Activated CD4-positive, alpha-beta T cell treated with anti-CD3 and anti-CD28 coated beads, Interleukin-2, amount 50 U/mL, for 48 hours (primary cell): Measurements from ENCODE around the gene SLC2A14.
"Not testable (repeated sequence)": the region's sequence is repeated elsewhere in the genome, so short reads cannot be mapped to it uniquely, and the experiment has no call there.

ENCODE experiments used
- DNase-seq, 2 experiments: peaks; one replicate each; pipeline ENCODE4 v3.0.0-alpha.2; 2020

SLC2A14 gene

DNA sequence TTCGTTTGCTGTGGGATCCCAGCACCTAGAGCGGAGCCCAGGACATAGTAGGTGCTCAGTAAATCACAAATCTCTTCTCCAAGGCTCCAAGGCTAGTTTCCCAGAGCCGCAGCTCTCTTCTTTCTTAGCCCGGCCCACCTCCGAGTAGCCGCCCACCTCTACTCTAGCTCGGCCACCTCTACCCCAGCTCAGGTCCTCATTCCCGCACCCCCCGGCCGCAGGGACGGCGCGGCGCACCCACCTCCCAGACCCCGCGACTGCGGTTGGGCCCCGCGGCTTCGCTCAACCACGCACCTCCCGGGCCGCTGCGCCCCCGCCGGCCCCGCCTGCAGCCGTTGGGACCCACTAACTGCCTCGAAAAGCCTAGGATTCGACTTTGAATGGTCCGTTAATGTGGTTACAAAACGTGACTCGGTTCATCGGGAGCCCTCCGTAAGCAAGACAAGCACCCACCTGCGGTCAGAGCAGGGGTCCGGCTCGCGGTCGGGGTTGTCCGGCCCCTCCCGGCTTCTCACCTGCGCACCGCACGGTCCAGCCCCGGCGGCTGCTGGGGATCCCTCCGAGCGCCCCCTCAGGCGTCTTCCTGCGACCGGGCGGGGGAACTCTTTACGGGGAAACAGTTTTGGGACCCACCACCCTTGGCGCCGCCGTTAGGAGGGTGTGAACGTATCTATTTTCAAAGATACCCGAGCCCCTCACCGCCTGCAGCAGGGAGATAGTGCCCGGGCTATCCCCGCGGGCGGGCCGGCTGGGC lies at the start of gene SLC2A14:
SLC2A14 (minus strand) TSS at position 350 of the 754 bp plus-strand sequence. CDS start 3,035 bp downstream, outside the sequence.
- no peak for DNase-seq

DNA sequence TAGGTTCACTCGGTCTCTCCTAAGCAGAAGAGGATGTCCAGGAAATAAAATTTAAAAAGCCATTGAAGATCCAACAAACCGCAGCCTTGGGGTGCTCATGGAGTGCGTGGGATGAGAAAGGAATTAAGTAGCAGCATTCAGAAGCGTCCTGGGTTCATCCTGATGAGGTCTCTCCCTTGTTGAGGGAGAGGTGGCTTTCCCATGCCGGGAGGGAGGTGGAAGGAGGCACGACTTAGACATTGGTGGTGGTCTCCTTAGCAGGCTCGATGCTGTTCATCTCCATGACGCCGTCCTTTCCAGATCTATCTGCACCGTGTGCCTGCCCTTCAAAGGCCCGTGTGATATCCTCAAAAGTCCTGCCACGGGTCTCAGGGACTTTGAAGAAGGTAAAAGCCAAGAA lies 48.5 kb upstream of the SLC2A14 start:
- not testable (repeated sequence) for DNase-seq

DNA sequence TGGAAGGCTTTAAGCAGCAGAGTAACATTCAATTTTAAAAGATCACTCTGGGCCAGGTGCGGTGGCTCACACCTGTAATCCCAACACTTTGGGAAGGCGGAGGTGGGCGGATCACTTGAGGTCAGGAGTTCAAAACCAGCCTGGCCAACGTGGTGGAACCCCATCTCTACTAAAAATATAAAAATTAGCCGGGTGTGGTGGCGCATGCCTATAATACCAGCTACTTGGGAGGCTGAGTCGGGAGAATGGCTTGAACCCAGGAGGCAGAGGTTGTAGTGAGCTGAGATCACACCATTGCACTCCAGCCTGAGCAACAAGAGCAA lies 45.5 kb upstream of the SLC2A14 start:
- DNase-seq = not testable (repeated sequence)

DNA sequence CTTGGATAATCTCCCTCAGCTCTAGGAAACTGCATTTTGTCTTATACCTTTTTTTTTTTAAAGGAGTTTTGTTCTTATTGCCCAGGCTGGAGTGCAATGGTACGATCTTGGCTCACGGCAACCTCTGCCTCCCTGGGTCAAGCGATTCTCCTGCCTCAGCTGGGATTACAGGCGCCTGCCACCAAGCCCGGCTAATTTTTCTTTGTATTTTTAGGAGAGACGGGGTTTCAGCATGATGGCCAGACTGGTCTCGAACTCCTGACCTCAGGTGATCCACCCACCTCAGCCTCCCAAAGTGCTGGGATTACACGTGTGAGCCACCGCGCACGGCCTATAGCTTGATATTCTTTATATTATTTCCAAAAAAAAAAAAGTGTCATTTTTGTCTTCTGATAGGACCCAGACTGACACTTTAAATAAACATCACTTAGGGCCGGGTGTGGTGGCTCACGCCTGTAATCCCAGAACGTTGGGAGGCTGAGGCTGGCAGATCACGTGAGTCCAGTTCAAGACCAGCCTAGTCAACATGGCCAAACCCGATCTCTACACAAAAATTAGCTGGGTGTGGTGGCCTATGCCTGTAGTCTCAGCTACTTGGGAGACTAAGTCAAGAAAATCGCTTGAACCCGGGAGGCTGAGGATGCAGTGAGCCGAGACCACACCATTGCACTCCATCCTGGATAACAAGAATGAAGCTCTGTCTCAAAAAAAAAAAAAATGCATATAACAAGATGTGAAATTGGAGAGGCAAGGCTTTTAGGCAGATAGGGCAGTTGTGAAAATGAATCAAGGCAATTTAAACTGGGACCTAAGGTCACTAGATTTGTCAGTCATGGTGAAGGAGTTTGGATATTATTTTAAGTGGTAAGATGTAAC lies 44.9 kb upstream of the SLC2A14 start:
- DNase-seq = no peak

DNA sequence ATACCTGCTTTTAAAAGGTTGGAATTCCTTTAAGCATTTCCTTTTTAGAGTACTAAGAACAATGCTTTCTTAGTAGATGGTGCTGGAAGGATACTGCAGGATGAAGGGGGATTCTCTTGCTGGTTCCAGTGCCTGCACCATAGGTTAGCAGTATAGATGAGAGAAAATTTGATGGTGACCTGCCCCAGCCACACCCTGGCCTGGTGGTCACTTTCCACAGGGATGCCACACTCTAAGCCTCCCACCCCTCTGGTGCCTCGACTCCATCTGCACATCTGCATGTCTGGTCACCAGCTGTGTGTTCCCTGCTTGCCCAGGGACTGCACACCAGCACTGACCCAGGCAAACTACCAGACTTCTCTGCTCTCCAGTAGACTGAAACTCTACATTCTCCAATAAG lies 44.2 kb upstream of the SLC2A14 start:
- no peak for DNase-seq

DNA sequence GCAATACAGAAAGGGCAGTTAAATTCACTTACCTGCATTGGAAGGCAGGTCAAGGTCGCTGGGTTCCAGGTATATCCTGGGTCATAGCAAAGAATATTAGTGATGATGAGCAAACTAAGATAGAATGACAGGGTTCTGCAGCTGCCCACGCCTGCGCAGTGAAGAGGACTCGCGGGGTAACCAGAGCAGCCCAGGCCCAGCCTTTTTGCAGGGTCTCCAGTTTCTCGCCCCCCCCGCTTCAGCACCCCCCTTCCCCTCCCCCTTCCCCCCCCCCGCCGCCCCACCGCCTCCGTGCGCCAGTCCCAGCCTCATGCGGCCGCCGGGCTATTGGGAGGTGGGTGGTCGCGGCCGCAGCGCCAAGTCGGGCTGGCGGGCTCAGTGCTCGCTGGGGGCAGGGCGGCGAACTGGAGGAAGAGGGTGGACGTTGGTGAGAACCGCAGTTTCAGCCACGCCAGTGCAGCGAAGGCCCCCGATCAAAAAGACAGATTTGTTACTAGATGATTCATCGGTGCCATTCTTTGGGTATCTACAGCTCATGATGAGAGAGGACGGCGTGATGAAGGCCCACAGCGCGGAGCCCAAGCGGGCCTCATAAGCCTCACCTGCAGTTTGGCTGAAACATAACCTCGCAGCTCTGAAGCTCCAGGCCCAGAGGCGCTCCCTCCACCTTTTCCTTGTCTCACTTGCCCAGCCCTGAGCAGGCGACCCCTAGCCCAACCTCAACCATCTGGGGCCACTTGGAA lies 43.1 kb upstream of the SLC2A14 start:
- DNase-seq = peak in 1 of 2 experiments; percentile 31

DNA sequence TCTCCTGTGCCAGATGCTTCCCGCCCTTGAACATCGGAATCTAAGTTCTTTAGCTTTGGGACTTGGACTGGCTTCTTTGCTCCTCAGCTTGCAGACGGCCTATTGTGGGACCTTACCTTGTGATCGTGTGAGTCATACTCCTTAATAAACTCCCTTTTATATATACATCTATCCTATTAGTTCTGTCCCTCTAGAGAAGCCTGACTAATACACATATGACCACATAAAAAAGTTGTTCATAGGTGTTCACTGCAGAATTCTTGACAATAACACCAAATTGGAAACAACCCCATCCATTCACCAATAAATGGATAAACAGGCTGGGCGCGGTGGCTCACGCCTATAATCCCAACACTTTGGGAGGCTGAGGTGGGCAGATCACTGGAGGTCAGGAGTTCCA lies 37.4 kb upstream of the SLC2A14 start:
- not testable (repeated sequence) for DNase-seq

DNA sequence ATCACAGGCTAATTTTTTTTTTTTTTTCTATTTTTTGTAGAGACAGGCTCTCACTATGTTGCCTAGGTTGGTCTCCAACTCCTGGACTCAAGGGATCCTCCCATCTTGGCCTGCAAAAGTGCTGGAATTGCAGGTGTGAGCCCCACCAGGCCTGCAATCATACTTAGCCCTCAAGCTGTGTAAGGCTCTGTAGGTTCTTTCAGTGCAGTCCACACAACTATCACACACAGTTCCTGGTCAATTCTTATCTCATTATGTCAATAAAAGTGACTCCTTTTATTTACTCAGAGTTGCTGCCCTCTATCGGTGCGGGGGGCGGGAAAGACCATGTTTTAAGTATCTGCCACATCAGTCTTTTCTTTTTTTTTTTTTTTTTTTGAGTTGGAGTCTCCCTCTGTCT lies 34.3 kb upstream of the SLC2A14 start:
- no peak for DNase-seq

DNA sequence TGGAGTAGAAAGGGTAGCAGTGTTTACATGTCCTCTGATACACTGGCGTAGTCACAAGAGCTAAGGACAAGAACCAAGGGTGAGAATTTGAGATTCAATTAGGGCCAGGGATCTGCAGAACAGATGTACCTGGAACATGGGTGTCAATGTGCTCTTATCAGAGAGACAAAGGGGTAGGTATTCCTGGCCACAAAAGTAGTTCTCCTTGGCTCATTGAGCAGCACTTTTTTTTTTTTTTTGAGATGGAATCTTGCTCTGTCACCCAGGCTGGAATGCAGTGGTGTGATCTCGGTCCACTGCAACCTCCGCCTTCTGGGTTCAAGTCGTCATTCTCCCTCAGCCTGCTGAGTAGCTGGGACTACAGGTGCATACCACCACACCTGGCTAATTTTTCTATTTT lies 33.6 kb upstream of the SLC2A14 start:
- not testable (repeated sequence) for DNase-seq

DNA sequence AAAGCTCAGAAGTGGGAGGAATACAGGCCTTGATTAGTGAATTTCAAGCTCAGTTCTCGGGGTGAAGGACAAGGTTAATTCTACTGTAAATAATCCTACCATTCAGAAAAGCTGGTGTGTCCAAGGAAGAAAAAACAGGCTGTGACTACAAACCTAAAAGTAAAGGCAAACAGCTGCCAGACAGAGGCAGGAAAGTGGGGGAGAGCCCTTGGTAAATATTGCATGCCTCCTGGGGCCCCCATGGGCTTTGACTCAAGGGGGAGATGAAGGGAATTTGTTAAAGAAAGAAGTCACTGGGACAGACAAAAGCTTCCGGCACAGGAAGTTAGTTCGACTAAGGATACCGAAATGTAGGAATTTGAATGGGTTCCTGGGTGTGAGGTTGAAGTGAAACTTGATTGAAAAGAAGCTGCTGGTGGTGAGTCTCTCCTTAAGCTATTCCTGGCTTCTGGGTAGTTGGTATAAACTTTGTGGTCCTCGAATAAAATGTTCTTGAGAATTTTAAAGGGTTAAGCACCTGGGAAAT lies 32.9 kb upstream of the SLC2A14 start:
- DNase-seq = not testable (repeated sequence)

DNA sequence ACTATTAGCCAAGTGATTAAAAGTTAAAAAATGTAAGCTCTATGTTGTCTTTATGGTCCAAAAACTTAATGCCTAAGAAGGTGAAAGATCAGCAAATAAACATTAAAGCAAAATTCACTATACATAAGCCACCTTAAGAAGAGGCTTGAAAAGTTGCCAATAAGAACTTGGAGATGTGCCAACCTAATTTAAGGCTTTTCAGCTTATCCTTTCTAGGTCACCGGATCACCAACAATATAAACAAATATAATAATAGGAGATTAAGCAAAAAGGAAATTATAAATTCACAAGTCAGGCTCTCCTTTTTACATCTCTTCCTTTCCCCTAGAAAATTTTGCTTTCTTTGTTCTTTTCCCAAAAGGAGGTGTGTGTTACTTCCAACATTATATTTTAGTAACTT lies 32.4 kb upstream of the SLC2A14 start:
- DNase-seq = no peak

DNA sequence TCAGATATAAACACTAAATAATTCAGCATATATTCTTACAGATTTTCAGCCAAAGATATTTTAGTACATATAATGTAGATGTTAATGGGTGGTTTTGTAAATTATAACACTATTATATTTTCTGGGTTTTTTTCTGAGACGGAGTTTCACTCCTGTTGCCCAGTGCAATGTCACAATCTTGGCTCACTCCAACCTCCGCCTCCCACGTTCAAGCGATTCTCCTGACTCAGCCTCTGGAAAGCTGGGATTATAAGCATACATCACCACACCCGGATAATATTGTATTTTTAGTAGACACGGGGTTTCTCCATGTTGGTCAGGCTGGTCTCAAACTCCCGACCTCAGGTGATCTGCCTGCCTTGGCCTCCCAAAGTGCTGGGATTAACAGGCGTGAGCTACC lies 29.7 kb upstream of the SLC2A14 start:
- DNase-seq = not testable (repeated sequence)

DNA sequence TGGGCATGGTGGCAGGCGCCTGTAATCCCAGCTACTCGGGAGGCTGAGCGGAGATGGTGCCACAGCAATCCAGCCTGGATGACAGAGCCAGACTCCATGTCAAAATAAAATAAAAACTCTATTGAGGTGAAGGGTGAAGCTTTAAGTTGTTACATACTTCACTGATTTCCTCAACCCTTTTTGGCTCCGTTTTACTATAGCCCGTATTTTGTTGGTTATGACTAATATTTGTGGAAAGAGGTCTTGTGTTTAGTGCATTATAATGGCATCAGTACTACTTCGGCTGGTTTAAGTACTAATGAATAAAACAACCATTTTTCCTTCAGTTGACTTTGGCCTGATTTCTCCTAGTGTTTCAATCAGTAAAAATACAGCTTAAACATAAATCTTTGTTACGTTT lies 27.0 kb upstream of the SLC2A14 start:
- no peak for DNase-seq

DNA sequence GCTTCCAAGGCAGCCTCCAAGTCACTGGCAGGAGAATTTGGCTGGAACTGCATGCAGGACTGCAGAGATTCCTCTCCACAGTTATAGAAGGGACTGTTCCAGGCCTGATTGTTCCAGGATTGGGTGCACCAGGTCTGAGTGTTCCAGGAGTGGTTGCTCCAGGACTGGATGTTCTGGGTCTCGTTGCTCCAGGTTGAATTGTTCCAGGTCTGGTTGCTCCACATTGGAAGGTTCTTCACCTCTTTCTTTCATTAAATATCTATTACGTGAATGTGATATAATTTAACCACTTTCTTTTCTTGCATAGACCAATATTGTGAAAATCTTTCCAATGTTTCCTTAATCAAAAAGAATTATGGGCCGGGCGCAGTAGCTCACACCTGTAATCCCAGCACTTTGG lies 24.0 kb upstream of the SLC2A14 start:
- DNase-seq = not testable (repeated sequence)

DNA sequence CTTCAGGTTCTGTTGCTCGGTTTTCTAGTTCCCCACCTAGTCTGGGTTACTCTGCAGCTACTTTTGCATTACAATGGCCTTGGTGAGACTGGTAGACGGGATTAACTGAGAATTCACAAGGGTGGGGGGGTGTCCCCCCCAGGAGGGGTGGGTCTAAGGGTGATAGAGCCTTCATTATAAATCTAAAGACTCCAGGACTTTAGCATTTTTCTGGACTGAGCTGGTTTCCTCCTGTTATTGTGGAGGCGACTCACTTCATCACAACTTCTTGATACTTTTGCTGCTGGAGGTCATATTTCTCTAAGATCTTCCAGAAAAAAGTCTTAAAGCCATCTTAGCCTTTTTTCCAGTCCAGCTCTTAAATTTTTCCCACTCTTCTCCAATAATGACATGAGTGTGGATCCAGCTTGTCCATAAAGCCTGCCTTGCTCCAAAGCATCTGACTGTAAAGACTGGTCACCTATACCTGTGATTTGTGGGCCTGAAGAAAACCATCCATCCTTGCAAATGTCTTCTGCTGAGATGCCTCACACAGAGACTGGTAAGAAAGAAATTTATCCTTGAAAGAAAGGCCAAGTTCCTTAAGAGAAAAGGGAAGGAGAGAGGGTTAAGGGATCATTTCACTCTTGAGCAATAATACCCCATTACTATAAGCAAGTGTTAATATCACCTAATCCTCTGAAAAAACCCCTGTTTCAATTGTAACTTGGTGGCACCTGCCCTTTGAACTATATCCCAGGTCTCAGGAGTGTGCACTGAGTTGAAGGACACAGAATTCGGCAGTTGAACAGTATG lies 19.7 kb upstream of the SLC2A14 start:
- DNase-seq = no peak

DNA sequence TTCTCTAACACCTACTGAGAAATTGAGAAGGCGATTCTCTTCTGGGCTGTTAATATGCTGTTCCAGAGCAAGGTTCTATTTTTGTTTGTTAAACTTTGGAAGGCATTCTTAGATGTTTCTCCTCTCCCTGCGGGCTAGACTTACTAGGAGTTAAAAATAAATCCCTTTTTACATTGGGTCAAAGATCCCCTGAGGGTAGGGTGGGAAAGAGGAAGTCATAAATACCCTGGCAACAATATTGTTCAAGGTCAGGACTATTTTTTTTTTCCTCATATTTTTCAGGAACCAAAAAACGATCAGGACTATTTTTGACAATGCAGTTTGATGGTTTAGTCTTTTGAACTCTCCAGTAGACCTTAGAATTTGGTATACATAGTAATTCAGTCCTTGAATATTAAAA lies 12.0 kb upstream of the SLC2A14 start:
- DNase-seq = no peak

DNA sequence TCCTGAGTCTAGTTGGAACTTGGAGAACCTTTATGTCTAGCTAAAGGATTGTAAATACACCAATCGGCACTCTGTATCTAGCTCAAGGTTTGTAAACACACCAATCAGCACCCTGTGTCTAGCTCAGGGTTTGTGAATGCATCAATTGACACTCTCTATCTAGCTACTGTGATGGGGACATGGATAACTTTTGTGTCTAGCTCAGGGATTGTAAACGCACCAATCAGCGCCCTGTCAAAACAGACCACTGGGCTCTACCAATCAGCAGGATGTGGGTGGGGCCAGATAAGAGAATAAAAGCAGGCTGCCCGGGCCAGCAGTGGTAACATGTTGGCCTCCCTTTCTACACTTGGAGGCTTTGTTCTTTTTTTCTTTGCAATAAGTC lies 9.0 kb upstream of the SLC2A14 start:
- DNase-seq = not testable (repeated sequence)

DNA sequence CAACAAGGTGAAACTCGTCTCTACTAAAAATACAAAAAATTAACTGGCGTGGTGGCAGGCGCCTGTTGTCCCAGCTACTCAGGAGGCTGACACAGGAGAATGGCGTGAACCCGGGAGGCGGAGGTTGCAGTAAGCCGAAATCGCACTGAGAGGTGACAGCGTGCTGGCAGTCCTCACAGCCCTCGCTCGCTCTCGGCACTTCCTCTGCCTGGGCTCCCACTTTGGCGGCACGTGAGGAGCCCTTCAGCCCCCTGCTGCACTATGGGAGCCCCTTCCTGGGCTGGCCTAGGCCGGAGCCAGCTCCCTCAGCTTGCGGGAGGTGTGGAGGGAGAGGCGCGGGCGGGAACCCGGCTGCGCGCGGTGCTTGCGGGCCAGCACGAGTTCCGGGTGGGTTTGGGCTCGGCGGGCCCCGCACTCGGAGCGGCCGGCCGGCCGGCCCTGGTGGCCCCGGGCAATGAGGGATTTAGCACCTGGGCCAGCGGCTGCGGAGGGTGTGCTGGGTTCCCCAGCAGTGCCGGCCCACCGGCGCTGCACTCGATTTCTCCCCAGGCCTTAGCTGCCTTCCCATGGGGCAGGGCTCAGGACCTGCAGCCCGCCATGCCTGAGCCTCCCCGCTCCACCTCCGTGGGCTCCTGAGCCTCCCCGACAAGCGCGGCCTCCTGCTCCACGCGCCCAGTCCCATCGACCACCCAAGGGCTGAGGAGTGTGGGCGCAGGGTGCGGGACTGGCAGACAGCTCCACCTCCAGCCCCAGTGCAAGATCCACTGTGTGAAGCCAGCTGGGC lies 8.4 kb upstream of the SLC2A14 start:
- DNase-seq = not testable (repeated sequence)

DNA sequence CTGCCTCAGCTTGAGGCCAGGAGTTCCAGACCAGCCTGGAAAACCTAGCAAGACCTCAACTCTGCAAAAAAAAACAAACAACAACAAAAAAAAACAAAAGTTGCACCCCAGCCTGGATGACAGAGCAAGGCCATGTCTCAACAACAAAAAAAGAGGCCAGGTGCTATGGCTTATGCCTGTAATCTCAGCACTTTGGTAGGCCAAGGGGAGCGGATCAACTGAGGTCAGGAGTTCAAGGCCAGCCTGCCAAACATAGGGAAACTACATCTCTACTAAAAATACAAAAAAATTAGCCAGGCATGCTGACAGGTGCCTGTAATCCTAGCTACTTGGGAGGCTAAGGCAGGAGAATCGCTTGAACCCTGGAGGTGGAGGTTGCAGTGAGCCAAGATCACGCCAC lies 6.5 kb upstream of the SLC2A14 start:
- no peak for DNase-seq

DNA sequence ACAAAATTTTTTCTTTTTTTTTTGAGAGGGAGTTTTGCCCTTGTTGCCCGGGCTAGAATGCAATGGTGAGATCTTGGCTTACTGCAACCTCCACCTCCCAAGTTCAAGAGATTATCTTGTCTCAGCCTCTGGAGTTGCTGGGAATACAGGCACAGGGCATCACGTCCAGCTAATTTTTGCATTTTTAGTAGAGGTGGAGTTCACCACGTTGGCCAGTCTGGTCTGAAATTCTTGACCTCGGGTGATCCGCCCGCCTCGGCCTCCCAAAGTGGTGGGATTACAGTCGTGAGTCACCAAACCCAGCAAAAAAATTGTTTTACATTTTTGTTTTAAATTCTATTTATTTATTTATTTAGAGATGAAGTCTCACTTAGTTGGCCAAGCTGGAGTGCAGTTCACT lies 4.7 kb upstream of the SLC2A14 start:
- no peak for DNase-seq

DNA sequence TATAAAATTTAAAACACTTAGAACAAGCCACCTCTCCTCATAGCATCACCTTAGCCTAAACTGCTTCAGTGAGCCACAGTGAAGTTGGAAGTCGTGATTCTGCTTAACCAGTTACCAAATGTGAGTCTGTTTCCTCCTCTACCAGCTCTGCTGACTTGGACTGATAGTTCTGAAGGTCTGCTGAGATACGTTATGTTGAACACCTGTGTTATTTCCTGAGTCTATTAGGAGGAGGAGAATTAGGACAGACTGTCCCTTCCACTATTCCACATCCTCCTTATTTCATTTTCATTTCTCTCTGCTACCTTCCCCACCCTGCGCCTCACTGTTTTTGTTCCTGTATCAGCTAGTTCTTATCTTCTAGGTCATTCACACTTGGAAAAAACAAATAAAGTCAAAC lies 2.4 kb downstream of the SLC2A14 start:
- DNase-seq = no peak

DNA sequence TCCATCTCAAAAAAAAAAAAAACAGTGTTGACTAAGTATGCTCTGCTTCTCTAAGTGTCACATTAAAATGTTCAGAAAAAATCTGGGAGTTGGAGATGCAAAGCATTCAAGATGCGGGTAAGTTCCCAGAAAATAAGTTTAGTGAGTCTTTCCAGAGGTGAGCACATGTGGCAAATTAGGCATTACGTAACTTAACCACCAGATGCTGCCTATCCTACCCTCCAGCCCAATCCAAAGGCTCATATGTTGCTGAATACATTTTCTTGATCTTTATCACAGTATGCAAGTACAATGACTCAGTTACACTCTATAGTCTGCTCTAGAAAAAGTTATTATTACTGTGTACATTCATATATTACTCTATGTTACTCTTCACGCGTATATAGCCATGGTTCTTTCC lies 3.6 kb downstream of the SLC2A14 start:
- DNase-seq = no peak
